ENCODE data around the gene SPSB4.

SPSB4 gene

DNA sequence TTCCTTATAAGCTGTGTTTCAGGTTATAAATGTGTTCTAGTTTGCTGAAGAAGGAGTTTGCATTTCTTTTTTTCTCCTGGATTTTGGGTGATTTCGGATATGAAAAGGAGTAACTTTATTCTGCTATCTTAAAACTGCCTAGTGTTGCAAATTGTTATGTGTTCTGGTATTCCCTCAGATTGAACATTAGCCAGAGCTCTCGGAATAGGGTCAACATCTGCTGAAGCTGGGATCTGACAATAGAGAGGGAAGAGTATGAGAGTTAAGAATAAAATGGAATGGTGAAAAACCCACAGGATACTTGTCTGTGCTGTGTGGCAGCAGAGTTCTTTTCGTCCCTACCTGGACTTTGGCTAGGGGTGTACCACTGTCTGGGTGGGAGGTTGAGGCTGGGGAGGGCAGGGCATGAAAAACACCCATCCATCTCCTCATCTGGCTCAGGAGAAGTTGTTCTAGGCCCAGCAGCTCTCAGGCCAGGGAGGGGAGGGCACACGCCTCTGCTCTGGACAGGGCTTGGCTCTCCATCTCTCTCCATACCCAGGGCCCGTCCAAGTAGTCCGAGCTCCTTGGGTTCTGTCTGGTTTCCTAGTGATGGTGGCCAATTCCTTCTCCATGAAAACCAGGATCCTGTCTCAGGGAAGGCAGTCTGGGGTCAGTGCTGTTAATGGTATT, 13.2 kb downstream of the SPSB4 start:
- TF ChIP-seq EZH2phosphoT487 (IDR thresholded peaks at IDR 0.05; ENCODE audit: low read length), result no peak
- TF ChIP-seq, protein P1, sequence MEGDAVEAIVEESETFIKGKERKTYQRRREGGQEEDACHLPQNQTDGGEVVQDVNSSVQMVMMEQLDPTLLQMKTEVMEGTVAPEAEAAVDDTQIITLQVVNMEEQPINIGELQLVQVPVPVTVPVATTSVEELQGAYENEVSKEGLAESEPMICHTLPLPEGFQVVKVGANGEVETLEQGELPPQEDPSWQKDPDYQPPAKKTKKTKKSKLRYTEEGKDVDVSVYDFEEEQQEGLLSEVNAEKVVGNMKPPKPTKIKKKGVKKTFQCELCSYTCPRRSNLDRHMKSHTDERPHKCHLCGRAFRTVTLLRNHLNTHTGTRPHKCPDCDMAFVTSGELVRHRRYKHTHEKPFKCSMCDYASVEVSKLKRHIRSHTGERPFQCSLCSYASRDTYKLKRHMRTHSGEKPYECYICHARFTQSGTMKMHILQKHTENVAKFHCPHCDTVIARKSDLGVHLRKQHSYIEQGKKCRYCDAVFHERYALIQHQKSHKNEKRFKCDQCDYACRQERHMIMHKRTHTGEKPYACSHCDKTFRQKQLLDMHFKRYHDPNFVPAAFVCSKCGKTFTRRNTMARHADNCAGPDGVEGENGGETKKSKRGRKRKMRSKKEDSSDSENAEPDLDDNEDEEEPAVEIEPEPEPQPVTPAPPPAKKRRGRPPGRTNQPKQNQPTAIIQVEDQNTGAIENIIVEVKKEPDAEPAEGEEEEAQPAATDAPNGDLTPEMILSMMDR (IDR thresholded peaks at IDR 0.05; ENCODE audit: low read length), result no peak
- no peak for TF ChIP-seq EZH2 (optimal IDR thresholded peaks at IDR 0.05; ENCODE audit: low read depth, low read length)
- Histone ChIP-seq H3K9me3 (replicated peaks; ENCODE audit: insufficient read depth, low read length) (no peaks in the 10 kb centered on the region), H4K20me1 (ENCODE audit: insufficient read depth, low read length) (no peaks in the 10 kb centered on the region), H3K27me3 (replicated peaks; ENCODE audit: insufficient read depth, low read length) (no peaks in the 10 kb centered on the region), H3K9ac (ENCODE audit: low read length) (no peak overlapping the region), H3K4me2 (ENCODE audit: low read depth, low read length) (no peak overlapping the region), H3K4me3 (ENCODE audit: low read length) (no peak overlapping the region), H3K27ac (ENCODE audit: low read length) (no peak overlapping the region), H3K36me3 (replicated peaks; ENCODE audit: insufficient read depth, low read length) (no peaks in the 10 kb centered on the region), H3F3A (ENCODE audit: insufficient read depth, low read length) (no peaks in the 10 kb centered on the region), H3K9me2 (replicated peaks; ENCODE audit: insufficient read depth, low read length) (no peaks in the 10 kb centered on the region), H3K4me1 (ENCODE audit: low read length) (no peaks in the 10 kb centered on the region), H3K79me2 (ENCODE audit: low read length) (no peaks in the 10 kb centered on the region), H2AFZ (ENCODE audit: low read length) (no peak overlapping the region)
- no peak for DNase-seq

DNA sequence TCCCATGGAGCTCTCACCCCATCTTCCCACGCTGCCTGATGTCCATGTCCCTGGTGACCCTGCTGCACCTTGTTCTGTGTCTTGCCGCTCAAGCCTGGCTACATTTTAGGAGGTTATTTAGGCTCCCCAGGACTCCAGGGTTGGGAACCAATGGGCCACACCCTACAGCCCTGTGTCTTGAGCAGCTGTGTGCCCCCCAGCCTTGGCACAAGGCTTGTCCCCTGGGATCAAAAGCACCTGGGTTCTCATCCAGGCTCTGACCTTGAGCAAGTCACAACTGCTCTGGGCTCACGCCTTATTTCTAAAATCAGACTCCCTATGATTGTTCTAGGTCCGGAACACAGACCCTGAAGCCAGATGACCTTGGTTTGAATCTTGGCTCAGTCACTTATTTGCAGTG, 14.1 kb downstream of the SPSB4 start:
- H3K4me3 ChIP-seq (ENCODE audit: low read length), result no peak overlapping the region
- no peak overlapping the region for H3K27ac ChIP-seq (ENCODE audit: low read length)
- H3K4me2 ChIP-seq (ENCODE audit: low read depth, low read length), result no peak overlapping the region
- no peak for DNase-seq
- no peaks in the 10 kb centered on the region for H3K9me2 ChIP-seq (replicated peaks; ENCODE audit: insufficient read depth, low read length)
- H3K27me3 ChIP-seq (replicated peaks; ENCODE audit: insufficient read depth, low read length), result no peaks in the 10 kb centered on the region
- no peaks in the 10 kb centered on the region for H3K9me3 ChIP-seq (replicated peaks; ENCODE audit: insufficient read depth, low read length)
- TF ChIP-seq, protein P1 (IDR thresholded peaks at IDR 0.05; ENCODE audit: low read length), result no peak
- no peaks in the 10 kb centered on the region for H3F3A ChIP-seq (ENCODE audit: insufficient read depth, low read length)
- no peaks in the 10 kb centered on the region for H3K4me1 ChIP-seq (ENCODE audit: low read length)
- H3K79me2 ChIP-seq (ENCODE audit: low read length), result no peaks in the 10 kb centered on the region
- H2AFZ ChIP-seq (ENCODE audit: low read length), result no peak overlapping the region
- no peak overlapping the region for H3K9ac ChIP-seq (ENCODE audit: low read length)
- H4K20me1 ChIP-seq (ENCODE audit: insufficient read depth, low read length), result no peaks in the 10 kb centered on the region
- no peaks in the 10 kb centered on the region for H3K36me3 ChIP-seq (replicated peaks; ENCODE audit: insufficient read depth, low read length)

DNA sequence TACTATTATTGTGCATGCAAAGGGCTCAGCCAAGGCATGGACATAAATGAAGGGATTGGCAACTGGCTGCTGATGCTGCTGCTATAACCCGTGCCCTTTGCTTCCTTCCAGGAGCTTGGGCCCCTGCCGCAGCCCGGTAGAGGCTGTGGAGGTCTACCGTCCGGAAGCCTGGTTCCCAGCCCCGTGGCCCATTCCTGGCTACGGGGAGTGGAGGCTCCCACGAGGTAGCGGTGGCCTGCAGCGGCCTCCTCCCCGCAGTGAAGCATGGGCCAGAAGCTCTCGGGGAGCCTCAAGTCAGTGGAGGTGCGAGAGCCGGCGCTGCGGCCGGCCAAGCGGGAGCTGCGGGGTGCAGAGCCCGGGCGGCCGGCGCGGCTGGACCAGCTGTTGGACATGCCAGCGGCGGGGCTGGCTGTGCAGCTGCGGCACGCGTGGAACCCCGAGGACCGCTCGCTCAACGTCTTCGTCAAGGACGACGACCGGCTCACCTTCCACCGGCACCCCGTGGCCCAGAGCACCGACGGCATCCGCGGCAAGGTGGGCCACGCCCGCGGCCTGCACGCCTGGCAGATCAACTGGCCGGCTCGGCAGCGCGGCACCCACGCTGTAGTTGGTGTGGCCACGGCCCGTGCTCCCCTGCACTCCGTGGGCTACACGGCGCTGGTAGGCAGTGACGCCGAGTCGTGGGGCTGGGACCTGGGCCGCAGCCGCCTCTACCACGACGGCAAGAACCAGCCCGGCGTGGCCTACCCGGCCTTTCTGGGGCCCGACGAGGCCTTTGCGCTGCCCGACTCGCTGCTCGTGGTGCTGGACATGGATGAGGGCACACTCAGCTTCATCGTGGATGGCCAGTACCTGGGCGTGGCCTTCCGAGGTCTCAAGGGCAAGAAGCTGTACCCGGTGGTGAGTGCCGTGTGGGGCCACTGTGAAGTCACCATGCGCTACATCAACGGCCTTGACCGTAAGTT, 15.0 kb downstream of the SPSB4 start:
- Histone ChIP-seq H4K20me1 (ENCODE audit: insufficient read depth, low read length) (no peaks in the 10 kb centered on the region), H3K4me2 (ENCODE audit: low read depth, low read length) (no peak overlapping the region), H3K9ac (ENCODE audit: low read length) (no peak overlapping the region), H2AFZ (ENCODE audit: low read length) (no peak overlapping the region), H3K9me2 (replicated peaks; ENCODE audit: insufficient read depth, low read length) (no peaks in the 10 kb centered on the region), H3K79me2 (ENCODE audit: low read length) (no peaks in the 10 kb centered on the region), H3K4me1 (ENCODE audit: low read length) (no peaks in the 10 kb centered on the region), H3F3A (ENCODE audit: insufficient read depth, low read length) (no peaks in the 10 kb centered on the region), H3K27me3 (replicated peaks; ENCODE audit: insufficient read depth, low read length) (no peaks in the 10 kb centered on the region), H3K36me3 (replicated peaks; ENCODE audit: insufficient read depth, low read length) (no peaks in the 10 kb centered on the region), H3K9me3 (replicated peaks; ENCODE audit: insufficient read depth, low read length) (no peaks in the 10 kb centered on the region), H3K4me3 (ENCODE audit: low read length) (no peak overlapping the region), H3K27ac (ENCODE audit: low read length) (no peak overlapping the region)
- DNase-seq, result no peak
- TF ChIP-seq EZH2 (optimal IDR thresholded peaks at IDR 0.05; ENCODE audit: low read depth, low read length) (no peak), EZH2phosphoT487 (IDR thresholded peaks at IDR 0.05; ENCODE audit: low read length) (no peak)
- TF ChIP-seq, protein P1 (IDR thresholded peaks at IDR 0.05; ENCODE audit: low read length), result no peak

All from MM.1S (cell line).